ENCODE measurements around the gene LHCGR.

The LHCGR gene

GRCh38 chr2:48755473-48755872, at the start of gene LHCGR:
Gene LHCGR, minus strand, starts transcription at chr2:48755724. Its CDS starts 53 bp downstream, at chr2:48755671.
- no peak for DNase-seq (ENCODE audit: low spot score)

DNA sequence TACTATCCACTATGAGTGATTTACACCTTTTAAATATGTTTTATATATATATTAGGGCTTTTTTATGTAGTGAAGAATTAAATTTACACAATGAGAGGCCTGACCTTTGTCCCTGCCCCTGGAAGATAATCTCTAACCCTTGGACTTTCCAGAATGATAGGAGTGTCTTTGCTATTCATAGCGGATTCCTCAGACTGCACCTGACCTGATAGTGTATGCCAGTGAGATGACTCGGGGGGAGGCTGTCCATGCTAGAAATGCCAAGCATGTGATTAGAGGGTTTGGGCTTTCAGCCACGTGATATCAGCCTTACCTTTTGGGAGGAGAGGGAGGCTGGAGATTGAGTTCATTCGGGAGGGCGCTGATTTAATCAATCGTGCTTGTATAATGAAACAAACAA, 44.1 kb upstream of the LHCGR start:
- no peak for DNase-seq (ENCODE audit: low spot score)

DNA sequence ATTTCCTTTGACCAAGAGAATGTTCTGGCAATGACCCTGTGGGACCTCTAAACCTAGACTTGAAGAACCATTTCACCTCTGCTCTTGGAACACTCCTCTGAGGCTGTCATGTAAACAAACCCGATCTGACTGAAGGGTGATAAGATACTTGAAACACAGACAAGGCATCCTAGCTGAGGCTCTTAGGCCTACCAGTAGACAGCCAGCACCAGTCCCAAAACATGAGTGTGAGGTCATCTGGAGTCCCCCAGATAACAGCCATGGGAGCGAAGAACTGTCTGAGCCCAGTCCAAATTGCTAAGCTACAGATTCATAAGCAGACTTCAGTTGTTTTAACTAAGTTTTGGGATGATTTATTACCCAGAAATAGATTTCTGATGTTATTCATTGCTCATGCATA, 39.5 kb upstream of the LHCGR start:
- DNase-seq (ENCODE audit: low spot score): no peak

GRCh38 chr2:48793671-48794070, 38.1 kb upstream of the LHCGR start:
- no peak for DNase-seq (ENCODE audit: low spot score)

DNA sequence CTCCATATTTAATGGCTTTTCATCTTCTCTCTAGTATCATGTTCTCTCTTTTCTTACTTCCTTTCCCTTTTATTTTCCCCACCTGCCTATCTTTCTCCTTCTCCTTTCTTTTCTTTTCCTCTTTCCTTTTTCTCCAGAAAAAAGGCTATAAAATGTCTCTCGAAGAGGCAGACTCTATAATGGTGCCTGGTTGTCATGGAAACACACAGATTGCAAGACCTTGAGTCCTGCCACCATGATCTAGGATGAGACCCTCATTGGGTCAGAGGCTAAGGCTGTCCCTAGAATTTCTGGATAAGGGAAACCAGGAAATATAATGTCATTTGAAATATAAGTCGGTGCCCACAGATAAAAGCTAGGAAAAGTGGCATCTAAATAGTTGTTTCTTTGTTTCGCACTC, 36.5 kb upstream of the LHCGR start:
- no peak for DNase-seq (ENCODE audit: low spot score)

DNA sequence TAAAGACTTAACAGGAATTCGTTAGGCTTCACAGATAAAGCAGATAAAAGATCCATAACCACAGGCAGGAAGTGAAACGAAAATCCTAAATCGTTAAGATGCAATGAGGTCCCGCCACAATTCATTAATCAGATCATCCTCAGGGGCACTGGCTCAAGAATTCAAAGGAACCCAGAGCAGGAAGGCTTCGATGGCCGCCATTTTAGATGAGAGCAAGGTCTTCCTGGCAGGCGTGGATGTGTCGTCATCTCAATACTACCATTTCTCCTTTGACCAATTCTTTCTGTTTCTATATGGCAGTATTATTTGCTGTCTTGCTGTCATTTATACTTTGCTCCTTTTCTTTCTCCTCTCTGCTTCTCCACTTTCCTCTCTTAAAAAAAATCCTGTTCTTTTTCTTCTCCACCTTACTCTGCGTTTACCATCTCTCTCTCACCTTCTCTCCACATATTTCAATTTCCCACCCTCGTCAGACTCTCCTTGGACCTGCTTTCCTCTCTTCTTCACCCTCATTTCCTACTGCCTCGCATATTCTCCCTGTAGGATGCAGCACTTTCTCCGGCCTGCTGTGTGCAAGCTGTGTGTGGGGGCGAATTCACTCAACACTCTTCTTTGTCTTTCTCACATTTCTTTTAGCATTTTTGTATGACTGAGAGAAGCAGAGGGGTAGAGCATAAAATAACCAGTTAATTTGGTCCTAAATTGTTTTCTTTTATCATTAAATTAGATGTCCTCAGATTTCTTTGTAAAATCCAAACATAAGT, 35.1 kb upstream of the LHCGR start:
- DNase-seq (ENCODE audit: low spot score): no peak

DNA sequence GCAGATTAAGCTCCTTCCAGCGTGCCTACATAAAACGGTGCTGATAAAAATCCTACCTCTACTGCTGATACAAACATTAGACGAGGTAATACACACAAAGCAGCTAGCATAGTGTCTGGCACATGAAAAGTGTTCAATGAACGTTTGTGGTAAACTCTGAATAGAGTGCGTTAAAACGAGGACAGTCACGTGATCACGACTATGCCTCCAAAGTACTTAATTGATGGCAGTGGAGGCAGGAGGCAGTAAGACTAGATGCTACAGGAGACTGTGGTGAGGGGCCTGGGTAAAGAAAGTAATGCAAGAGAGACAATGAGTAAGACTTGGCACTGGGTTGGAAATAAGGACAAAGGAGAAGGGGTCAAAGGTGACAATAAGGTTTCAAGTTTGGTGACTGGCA, 32.1 kb upstream of the LHCGR start:
- no peak for DNase-seq (ENCODE audit: low spot score)

GRCh38 chr2:48781366-48781765, 25.8 kb upstream of the LHCGR start:
- DNase-seq (ENCODE audit: low spot score): no peak

DNA sequence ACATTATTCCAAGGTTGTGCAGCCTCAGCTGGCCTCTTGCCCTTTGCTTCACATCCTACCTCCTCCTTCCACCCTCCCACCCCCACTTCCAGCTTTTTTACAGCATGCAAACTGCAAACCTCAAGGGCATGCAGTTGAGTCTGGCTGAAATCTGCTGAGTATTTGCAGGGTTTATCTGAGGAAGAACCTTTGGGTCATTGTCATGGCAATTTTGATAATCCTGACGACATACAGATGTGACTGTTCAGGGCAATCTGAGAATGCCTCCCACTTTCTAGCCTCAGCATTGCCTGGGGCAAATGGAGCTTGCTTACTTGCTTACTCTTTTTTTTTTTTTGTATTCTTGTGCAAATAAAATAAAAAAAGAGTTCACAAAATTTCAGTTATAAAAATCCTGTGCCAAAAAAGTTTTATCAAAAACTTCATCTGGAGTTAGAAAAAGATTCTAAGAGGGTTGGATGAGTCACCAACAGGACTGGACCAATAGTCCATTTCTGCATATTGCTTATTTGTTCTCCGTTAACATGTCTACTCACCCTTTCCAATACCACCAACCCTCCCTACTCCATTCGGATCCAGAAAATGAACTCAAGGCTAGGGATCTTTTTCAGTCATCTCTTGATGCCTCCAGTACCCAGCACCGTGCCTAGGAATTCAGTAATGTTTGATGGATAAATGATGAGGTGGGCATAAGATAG, 23.6 kb upstream of the LHCGR start:
- DNase-seq (ENCODE audit: low spot score): no peak

DNA sequence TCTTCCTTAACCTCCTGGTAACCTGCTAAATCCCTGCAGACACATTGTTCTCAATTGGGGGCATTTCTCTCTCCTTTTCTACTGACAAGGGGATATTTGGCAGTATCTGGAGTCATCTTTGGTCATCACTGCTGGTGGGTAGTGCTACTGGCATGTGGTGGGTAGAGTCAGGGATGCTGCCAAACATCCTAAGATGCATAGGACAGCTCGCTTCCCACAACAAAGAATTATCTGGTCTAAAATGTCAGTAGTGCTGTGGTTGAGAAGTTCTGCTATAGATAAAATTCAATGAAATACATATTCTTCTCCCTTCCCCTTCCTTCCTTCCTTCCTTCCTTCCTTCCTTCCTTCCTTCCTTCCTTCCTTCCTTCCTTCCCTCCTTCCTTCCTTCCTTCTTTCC, 18.7 kb upstream of the LHCGR start:
- no peak for DNase-seq (ENCODE audit: low spot score)

DNA sequence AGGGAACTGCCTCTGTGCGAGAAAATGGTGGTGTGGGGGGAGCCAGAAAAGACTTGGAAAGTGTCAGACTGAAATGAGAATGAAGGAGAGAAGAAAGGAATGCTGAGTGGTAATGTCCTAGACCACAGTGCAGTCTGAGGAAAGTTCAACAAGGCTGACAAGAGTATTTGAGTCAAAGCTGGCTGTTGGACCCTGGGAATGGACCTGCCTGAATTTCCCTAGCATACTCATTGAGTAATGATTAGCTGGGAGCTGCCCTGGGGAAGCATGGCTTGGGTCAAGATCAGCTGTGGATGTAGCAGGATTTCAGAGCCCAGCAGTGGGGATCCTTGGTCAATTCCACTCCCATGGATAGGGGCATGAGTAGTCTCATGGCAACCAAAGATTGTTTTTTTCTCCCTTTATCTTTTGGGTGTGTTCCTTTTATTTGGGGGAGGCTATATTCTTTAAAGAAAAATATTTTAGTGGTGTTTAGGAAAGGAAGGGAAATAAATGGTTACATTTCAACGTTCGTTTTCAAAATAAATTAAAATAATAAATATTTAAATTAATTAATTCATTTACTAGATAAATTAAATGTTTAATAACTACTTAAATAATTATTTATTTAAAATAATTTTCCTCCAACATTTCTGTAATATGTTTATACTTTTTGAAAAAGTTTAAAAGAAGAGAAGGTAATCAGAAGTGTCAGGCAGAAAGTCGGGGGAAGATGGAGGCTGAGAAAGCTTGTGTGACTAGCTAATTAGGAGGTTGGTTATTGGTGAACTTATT, 15.9 kb upstream of the LHCGR start:
- no peak for DNase-seq (ENCODE audit: low spot score)

GRCh38 chr2:48770181-48770580, 14.7 kb upstream of the LHCGR start:
- DNase-seq (ENCODE audit: low spot score): no peak

GRCh38 chr2:48768669-48769068, 13.1 kb upstream of the LHCGR start:
- DNase-seq (ENCODE audit: low spot score): peak; percentile 35

- no peak for DNase-seq (ENCODE audit: low spot score)
These were observed 11.8 kb upstream of the LHCGR start for GRCh38 chr2:48767330-48767729.

DNA sequence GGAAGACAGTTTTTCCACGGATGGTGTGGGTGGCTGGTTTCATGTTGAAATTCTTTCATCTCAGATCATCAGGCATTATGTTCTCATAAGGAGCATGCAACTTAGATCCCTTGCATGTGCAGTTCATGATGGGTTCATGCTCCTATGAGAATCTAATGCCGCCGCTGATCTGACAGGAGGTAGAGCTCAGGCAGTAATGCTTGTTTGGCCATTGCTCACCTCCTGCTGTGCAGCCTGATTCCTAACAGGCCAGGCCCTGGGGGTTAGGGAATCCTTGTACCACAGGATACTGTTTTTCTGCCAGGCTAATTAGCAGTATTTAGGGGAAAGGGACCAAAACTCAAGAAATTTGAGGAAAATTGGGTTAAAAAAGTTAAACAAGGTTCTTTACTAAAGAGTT, 5.3 kb upstream of the LHCGR start:
- no peak for DNase-seq (ENCODE audit: low spot score)

DNA sequence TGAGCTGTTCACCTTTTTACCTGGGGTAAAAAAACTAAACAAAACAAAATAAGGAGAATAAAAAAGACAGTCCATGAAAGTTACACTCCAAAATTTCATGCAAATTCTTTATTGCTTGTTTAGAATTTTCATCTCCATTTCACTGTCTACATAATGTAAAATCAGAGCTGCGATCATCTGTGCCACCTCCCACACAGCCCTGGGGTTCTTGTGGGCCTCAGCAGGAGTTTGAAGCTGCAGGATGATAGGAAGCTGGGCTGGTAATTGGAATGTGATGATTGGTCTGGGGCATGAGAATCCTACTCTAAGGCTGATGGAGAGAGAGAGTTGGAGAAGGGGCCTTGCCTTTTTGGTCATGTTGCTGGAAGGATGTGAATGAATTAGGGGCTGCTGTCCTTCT, 4.2 kb upstream of the LHCGR start:
- DNase-seq (ENCODE audit: low spot score): no peak

DNA sequence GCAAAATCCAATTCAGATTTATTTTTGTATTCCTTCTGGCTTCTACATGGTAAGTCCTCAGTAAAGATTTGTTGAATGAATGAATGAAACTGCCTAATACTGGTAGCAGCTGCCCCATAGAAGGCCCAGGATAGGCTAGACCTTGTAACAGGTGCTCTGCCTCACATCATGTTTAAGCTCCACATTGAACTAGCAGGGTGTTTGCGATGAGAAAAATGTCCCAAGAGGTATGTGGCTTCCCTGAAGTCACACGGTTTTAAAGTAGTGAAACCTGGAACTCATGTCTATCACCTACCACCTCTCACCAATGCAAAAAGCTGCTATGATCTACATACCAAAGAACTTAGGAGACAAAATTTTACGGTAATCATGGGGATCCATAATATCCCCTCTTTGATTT, 765 bp upstream of the LHCGR start:
- no peak for DNase-seq (ENCODE audit: low spot score)

GRCh38 chr2:48754874-48755273, 650 bp downstream of the LHCGR start:
- DNase-seq (ENCODE audit: low spot score): no peak

GRCh38 chr2:48753228-48753627, 2.3 kb downstream of the LHCGR start:
- no peak for DNase-seq (ENCODE audit: low spot score)

DNA sequence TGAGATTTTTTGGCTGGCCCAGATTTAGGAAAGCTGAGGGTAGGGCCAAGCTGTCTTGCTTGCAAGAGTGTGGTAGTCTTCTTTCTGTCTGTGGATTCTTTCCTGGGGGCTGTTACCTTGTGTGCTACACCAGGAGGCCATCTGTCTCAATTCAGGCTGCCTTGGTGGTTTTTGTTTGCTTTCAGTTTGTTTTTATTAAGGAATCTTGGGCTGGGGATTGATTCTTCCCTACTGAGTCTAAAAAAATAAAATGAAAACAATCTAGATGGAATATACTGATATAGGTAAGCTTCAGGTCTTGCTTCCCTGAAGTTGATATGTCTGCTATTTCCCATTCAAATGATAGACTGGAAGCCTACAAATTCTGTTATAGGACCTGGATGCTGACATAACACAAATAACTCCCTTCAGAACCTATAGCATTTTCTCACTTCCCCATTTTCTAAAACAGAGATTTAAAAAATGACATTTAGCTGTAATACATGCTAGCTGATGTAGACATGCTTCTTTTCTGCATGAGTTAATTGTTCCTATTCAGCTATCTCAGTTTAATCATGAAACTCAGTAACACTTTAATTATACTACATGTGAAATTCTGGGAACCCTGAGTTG, 5.3 kb downstream of the LHCGR start:
- DNase-seq (ENCODE audit: low spot score): no peak

- DNase-seq (ENCODE audit: low spot score): no peak
These were observed 6.0 kb downstream of the LHCGR start for GRCh38 chr2:48749291-48750127.

DNA sequence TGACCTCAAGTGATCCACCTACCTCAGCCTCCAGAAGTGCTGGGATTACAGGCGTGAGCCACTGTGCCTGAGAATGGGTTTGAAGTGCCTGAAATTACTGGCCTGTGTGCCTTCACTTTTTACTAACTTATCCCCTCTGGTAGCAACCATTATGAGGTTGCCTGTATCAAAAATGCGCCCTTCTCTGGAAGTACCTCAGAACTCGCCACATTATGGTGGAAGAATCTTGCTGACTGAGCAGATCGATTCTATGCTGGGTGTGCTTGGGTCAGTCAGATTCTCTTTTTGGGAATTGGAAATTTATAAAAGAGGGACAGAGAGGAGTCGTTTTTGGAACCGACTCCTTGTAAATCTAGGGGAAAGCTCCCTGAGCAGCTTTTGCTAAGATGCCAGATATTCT, 8.2 kb downstream of the LHCGR start:
- no peak for DNase-seq (ENCODE audit: low spot score)

Data from putamen (tissue), 1 donor.